ENCODE data around the gene PI4KB. TPM values are rescaled to one million over a fixed set of nuclear protein-coding genes. Genes with fewer than 3 reads are reported as not detected.

PI4KB gene
- total and polyA plus RNA-seq, 4 donors, result 14.2 to 27.1 (median 19.2) TPM

- peaks cover 26 to 64% (median 32%) of the 10 kb centered on the region in 4 donors for H3K36me3 ChIP-seq (ENCODE audit: control insufficient read depth in 4 of 4, insufficient read depth in 3 of 4, low read depth in 1 of 4, low read length in 3 of 4)
- no peak for TF ChIP-seq ZBTB33 (IDR thresholded peaks at IDR 0.05)
- TF ChIP-seq HNF4A (conservative IDR thresholded peaks at IDR 0.05), result no peak
- TF ChIP-seq RXRA (IDR thresholded peaks at IDR 0.05), result no peak
- TF ChIP-seq ATF3 (IDR thresholded peaks at IDR 0.05), result no peak
- no peak for TF ChIP-seq NR2F2 (IDR thresholded peaks at IDR 0.05)
- no peak for TF ChIP-seq SP1 (IDR thresholded peaks at IDR 0.05)
- TF ChIP-seq JUND (IDR thresholded peaks at IDR 0.05), result no peak
- TF ChIP-seq CTCF (IDR thresholded peaks at IDR 0.05; ENCODE audit: low read depth, low read length, missing input control), result no peak
- TF ChIP-seq GABPA (IDR thresholded peaks at IDR 0.05 in 1 of 2, conservative IDR thresholded peaks at IDR 0.05 in 1 of 2), result no peak
- no peak for TF ChIP-seq FOXA2 (IDR thresholded peaks at IDR 0.05)
- no peak for TF ChIP-seq RAD21 (IDR thresholded peaks at IDR 0.05)
- TF ChIP-seq FOXA1 (IDR thresholded peaks at IDR 0.05), result no peak
- TF ChIP-seq EGR1 (IDR thresholded peaks at IDR 0.05; ENCODE audit: low read depth in 2 of 2), result no peak
- no peak overlapping the region for H3K27ac ChIP-seq (ENCODE audit: low read depth in 1 of 2, low read length in 2 of 2)
- no peaks in the 10 kb centered on the region for H3K9me3 ChIP-seq (ENCODE audit: control insufficient read depth in 4 of 4, low read length in 3 of 4)
- no peak overlapping the region for H3K9ac ChIP-seq (ENCODE audit: low read depth in 1 of 2, low read length in 2 of 2)
- H3K4me1 ChIP-seq (ENCODE audit: control insufficient read depth in 4 of 4, insufficient read depth in 4 of 4, low read length in 3 of 4), result peaks cover 0 to 11% (median 4%) of the 10 kb centered on the region in 4 donors
- DNase-seq (ENCODE audit: low spot score), result no peak
- no peaks in the 10 kb centered on the region for H3K27me3 ChIP-seq (ENCODE audit: control insufficient read depth in 4 of 4, insufficient read depth in 4 of 4, low read length in 3 of 4)
- H3K4me3 ChIP-seq (ENCODE audit: low read depth in 1 of 3, low read length in 3 of 3), result no peak overlapping the region
- WGBS, result 96% methylated on average over 22 of the region's 22 CpGs
Measured at GRCh38 chr1:151287767-151288500, 39.3 kb downstream of the PI4KB start.

GRCh38 chr1:151287341-151287699 lies 39.9 kb downstream of the PI4KB start:
- H3K4me3 ChIP-seq (ENCODE audit: low read depth in 1 of 3, low read length in 3 of 3), result no peak overlapping the region
- peaks cover 21 to 58% (median 28%) of the 10 kb centered on the region in 4 donors for H3K36me3 ChIP-seq (ENCODE audit: control insufficient read depth in 4 of 4, insufficient read depth in 3 of 4, low read depth in 1 of 4, low read length in 3 of 4)
- no peak overlapping the region for H3K9ac ChIP-seq (ENCODE audit: low read depth in 1 of 2, low read length in 2 of 2)
- H3K27me3 ChIP-seq (ENCODE audit: control insufficient read depth in 4 of 4, insufficient read depth in 4 of 4, low read length in 3 of 4), result no peaks in the 10 kb centered on the region
- H3K9me3 ChIP-seq (ENCODE audit: control insufficient read depth in 4 of 4, low read length in 3 of 4), result no peaks in the 10 kb centered on the region
- WGBS, result 93% methylated on average over 7 of the region's 7 CpGs
- no peak for DNase-seq (ENCODE audit: low spot score)
- H3K27ac ChIP-seq (ENCODE audit: low read depth in 1 of 2, low read length in 2 of 2), result no peak overlapping the region
- peaks cover 0 to 12% (median 4%) of the 10 kb centered on the region in 4 donors for H3K4me1 ChIP-seq (ENCODE audit: control insufficient read depth in 4 of 4, insufficient read depth in 4 of 4, low read length in 3 of 4)
- TF ChIP-seq NR2F2 (IDR thresholded peaks at IDR 0.05) (no peak), HNF4A (conservative IDR thresholded peaks at IDR 0.05) (no peak), JUND (IDR thresholded peaks at IDR 0.05) (no peak), MAX (IDR thresholded peaks at IDR 0.05) (no peak), TAF1 (conservative IDR thresholded peaks at IDR 0.05) (no peak), HNF4G (IDR thresholded peaks at IDR 0.05) (no peak)
